Glomerular visceral epithelial cell (primary cell): ENCODE measurements around the gene NELL1.

ENCODE experiments used
- DNase-seq: peaks from one replicate; pipeline ENCODE4 v3.0.0-alpha.2; 2016; ENCODE audit errors: extremely low spot score

The NELL1 gene

GRCh38 chr11:21561581-21561980 is 892.2 kb downstream of the NELL1 start:
- peak; percentile 83 for DNase-seq

GRCh38 chr11:21564095-21564494 is 894.7 kb downstream of the NELL1 start:
- no peak for DNase-seq

- DNase-seq, result no peak
These were observed 895.7 kb downstream of the NELL1 start for GRCh38 chr11:21564833-21565682.

GRCh38 chr11:21566521-21567117 is 897.2 kb downstream of the NELL1 start:
- no peak for DNase-seq

- no peak for DNase-seq
These were observed 898.4 kb downstream of the NELL1 start for GRCh38 chr11:21567645-21568290.

- DNase-seq, result no peak
These were observed 902.8 kb downstream of the NELL1 start for GRCh38 chr11:21572210-21572609.

GRCh38 chr11:21582791-21583190 is 913.4 kb downstream of the NELL1 start:
- no peak for DNase-seq

- no peak for DNase-seq
These were observed 919.4 kb downstream of the NELL1 start for GRCh38 chr11:21588754-21589153.

GRCh38 chr11:21602699-21603098 is 933.3 kb downstream of the NELL1 start:
- DNase-seq, result no peak

GRCh38 chr11:21603886-21604285 is 934.5 kb downstream of the NELL1 start:
- no peak for DNase-seq

- no peak for DNase-seq
These were observed 935.2 kb downstream of the NELL1 start for GRCh38 chr11:21604564-21604963.

- no peak for DNase-seq
These were observed 942.9 kb downstream of the NELL1 start for GRCh38 chr11:21612326-21612725.

- DNase-seq, result no peak
These were observed 945.6 kb downstream of the NELL1 start for GRCh38 chr11:21614961-21615360.

GRCh38 chr11:21615955-21616371 is 946.6 kb downstream of the NELL1 start:
- DNase-seq, result no peak

GRCh38 chr11:21622566-21622965 is 953.2 kb downstream of the NELL1 start:
- no peak for DNase-seq

- DNase-seq, result no peak
These were observed 953.6 kb downstream of the NELL1 start for GRCh38 chr11:21622995-21623394.
